ENCODE results near the gene KCNMA1. TPM values are rescaled to one million over a fixed set of nuclear protein-coding genes. Genes with fewer than 3 reads are reported as not detected.
"Not testable (repeated sequence)": the region's sequence is repeated elsewhere in the genome, so short reads cannot be mapped to it uniquely, and the experiment has no call there.

The KCNMA1 gene
- total RNA-seq, 1 donor from 2014 or later, result not detected

- H3K9me3 Mint-ChIP-seq, result no peaks in the 10 kb centered on the region
- no peaks in the 10 kb centered on the region for H3K4me1 Mint-ChIP-seq
- intact Hi-C loops (cut with micrococcal nuclease), result no loop called here
- H3K36me3 Mint-ChIP-seq (ENCODE audit: low read depth), result no peaks in the 10 kb centered on the region
- H3K27me3 Mint-ChIP-seq, result no peaks in the 10 kb centered on the region
- no peak overlapping the region for H3K27ac Mint-ChIP-seq
- DNase-seq, result no peak
- H3K4me3 Mint-ChIP-seq, result no peak overlapping the region
Measured at GRCh38 chr10:77420947-77421523, 216.6 kb downstream of the KCNMA1 start.

- intact Hi-C loops (cut with micrococcal nuclease), result no loop called here
- H3K4me1 Mint-ChIP-seq, result no peaks in the 10 kb centered on the region
- no peak for DNase-seq
- H3K27me3 Mint-ChIP-seq, result no peaks in the 10 kb centered on the region
- H3K36me3 Mint-ChIP-seq (ENCODE audit: low read depth), result no peaks in the 10 kb centered on the region
- H3K4me3 Mint-ChIP-seq, result no peak overlapping the region
- H3K9me3 Mint-ChIP-seq, result no peaks in the 10 kb centered on the region
- H3K27ac Mint-ChIP-seq, result no peak overlapping the region
Measured at GRCh38 chr10:77419979-77420378, 217.6 kb downstream of the KCNMA1 start.

- intact Hi-C loops (cut with micrococcal nuclease), result no loop called here
- Mint-ChIP-seq H3K36me3 (ENCODE audit: low read depth) (no peaks in the 10 kb centered on the region), H3K4me1 (no peaks in the 10 kb centered on the region), H3K4me3 (no peak overlapping the region), H3K9me3 (no peaks in the 10 kb centered on the region), H3K27me3 (no peaks in the 10 kb centered on the region), H3K27ac (no peak overlapping the region)
- DNase-seq, result no peak
Measured at GRCh38 chr10:77419056-77419455, 218.6 kb downstream of the KCNMA1 start.

GRCh38 chr10:77417806-77418640, 219.6 kb downstream of the KCNMA1 start:
- Mint-ChIP-seq H3K9me3 (no peaks in the 10 kb centered on the region), H3K4me1 (no peaks in the 10 kb centered on the region), H3K4me3 (no peak overlapping the region), H3K36me3 (ENCODE audit: low read depth) (no peaks in the 10 kb centered on the region), H3K27me3 (no peaks in the 10 kb centered on the region), H3K27ac (no peak overlapping the region)
- DNase-seq, result no peak
- intact Hi-C loops (cut with micrococcal nuclease), result no loop called here

GRCh38 chr10:77417359-77417758, 220.2 kb downstream of the KCNMA1 start:
- Mint-ChIP-seq H3K27me3 (no peaks in the 10 kb centered on the region), H3K4me1 (no peaks in the 10 kb centered on the region), H3K27ac (no peak overlapping the region), H3K9me3 (no peaks in the 10 kb centered on the region), H3K4me3 (no peak overlapping the region), H3K36me3 (ENCODE audit: low read depth) (no peaks in the 10 kb centered on the region)
- intact Hi-C loops (cut with micrococcal nuclease), result no loop called here
- no peak for DNase-seq

GRCh38 chr10:77416311-77417135, 221.1 kb downstream of the KCNMA1 start:
- no peaks in the 10 kb centered on the region for H3K36me3 Mint-ChIP-seq (ENCODE audit: low read depth)
- H3K9me3 Mint-ChIP-seq, result no peaks in the 10 kb centered on the region
- no peak overlapping the region for H3K27ac Mint-ChIP-seq
- H3K4me1 Mint-ChIP-seq, result no peaks in the 10 kb centered on the region
- no peak overlapping the region for H3K4me3 Mint-ChIP-seq
- no peaks in the 10 kb centered on the region for H3K27me3 Mint-ChIP-seq
- intact Hi-C loops (cut with micrococcal nuclease), result no loop called here
- DNase-seq, result no peak

- Mint-ChIP-seq H3K9me3 (no peaks in the 10 kb centered on the region), H3K4me3 (no peak overlapping the region), H3K27me3 (no peaks in the 10 kb centered on the region), H3K36me3 (ENCODE audit: low read depth) (no peaks in the 10 kb centered on the region), H3K4me1 (no peaks in the 10 kb centered on the region), H3K27ac (no peak overlapping the region)
- DNase-seq, result no peak
- intact Hi-C loops (cut with micrococcal nuclease), result no loop called here
Measured at GRCh38 chr10:77415313-77415960, 222.2 kb downstream of the KCNMA1 start.

- H3K9me3 Mint-ChIP-seq, result no peaks in the 10 kb centered on the region
- H3K36me3 Mint-ChIP-seq (ENCODE audit: low read depth), result no peaks in the 10 kb centered on the region
- no peaks in the 10 kb centered on the region for H3K4me1 Mint-ChIP-seq
- no peak for DNase-seq
- H3K4me3 Mint-ChIP-seq, result no peak overlapping the region
- H3K27me3 Mint-ChIP-seq, result no peaks in the 10 kb centered on the region
- no peak overlapping the region for H3K27ac Mint-ChIP-seq
- intact Hi-C loops (cut with micrococcal nuclease), result no loop called here
Measured at GRCh38 chr10:77413231-77413630, 224.4 kb downstream of the KCNMA1 start.

GRCh38 chr10:77412573-77413133, 225.0 kb downstream of the KCNMA1 start:
- H3K27me3 Mint-ChIP-seq; H3K4me1 Mint-ChIP-seq; intact Hi-C loops (cut with micrococcal nuclease); H3K36me3 Mint-ChIP-seq (ENCODE audit: low read depth); DNase-seq; H3K27ac Mint-ChIP-seq; H3K9me3 Mint-ChIP-seq; H3K4me3 Mint-ChIP-seq: not testable (repeated sequence)

- H3K4me3 Mint-ChIP-seq, result no peak overlapping the region
- no peak overlapping the region for H3K27ac Mint-ChIP-seq
- intact Hi-C loops (cut with micrococcal nuclease), result no loop called here
- no peaks in the 10 kb centered on the region for H3K4me1 Mint-ChIP-seq
- no peak for DNase-seq
- H3K27me3 Mint-ChIP-seq, result no peaks in the 10 kb centered on the region
- no peaks in the 10 kb centered on the region for H3K36me3 Mint-ChIP-seq (ENCODE audit: low read depth)
- H3K9me3 Mint-ChIP-seq, result no peaks in the 10 kb centered on the region
Measured at GRCh38 chr10:77411805-77412204, 225.8 kb downstream of the KCNMA1 start.

- intact Hi-C loops (cut with micrococcal nuclease), result no loop called here
- Mint-ChIP-seq H3K27ac (no peak overlapping the region), H3K27me3 (no peaks in the 10 kb centered on the region), H3K4me1 (no peaks in the 10 kb centered on the region), H3K36me3 (ENCODE audit: low read depth) (no peaks in the 10 kb centered on the region), H3K9me3 (no peaks in the 10 kb centered on the region), H3K4me3 (no peak overlapping the region)
- no peak for DNase-seq
Measured at GRCh38 chr10:77410523-77410922, 227.1 kb downstream of the KCNMA1 start.

- intact Hi-C loops (cut with micrococcal nuclease), result no loop called here
- H3K4me1 Mint-ChIP-seq, result no peaks in the 10 kb centered on the region
- H3K4me3 Mint-ChIP-seq, result no peak overlapping the region
- H3K36me3 Mint-ChIP-seq (ENCODE audit: low read depth), result no peaks in the 10 kb centered on the region
- no peak overlapping the region for H3K27ac Mint-ChIP-seq
- DNase-seq, result no peak
- no peaks in the 10 kb centered on the region for H3K27me3 Mint-ChIP-seq
- H3K9me3 Mint-ChIP-seq, result no peaks in the 10 kb centered on the region
Measured at GRCh38 chr10:77409697-77410471, 227.7 kb downstream of the KCNMA1 start.

- Mint-ChIP-seq H3K27me3 (no peaks in the 10 kb centered on the region), H3K4me1 (no peaks in the 10 kb centered on the region), H3K4me3 (no peak overlapping the region), H3K36me3 (ENCODE audit: low read depth) (no peaks in the 10 kb centered on the region), H3K9me3 (no peaks in the 10 kb centered on the region), H3K27ac (no peak overlapping the region)
- intact Hi-C loops (cut with micrococcal nuclease), result no loop called here
- no peak for DNase-seq
Measured at GRCh38 chr10:77408259-77408658, 229.3 kb downstream of the KCNMA1 start.
